Adrenal gland (tissue), 12 donors: ENCODE data around the gene CCNI. TPM values are rescaled to one million over a fixed set of nuclear protein-coding genes. Genes with fewer than 3 reads are reported as not detected.
A peak's percentile ranks its signal among the peaks of the same experiment; 100 is the strongest.

Experiments
- DNase-seq, 7 donors: peaks; one replicate each; pipeline ENCODE4 v3.0.0-alpha.2; 2019 to 2020
- H3K27ac ChIP-seq, 5 donors: fragments of 200-600 bp; sonication (generic) in 4 of 5; 1 replicate in 3 of 5; 2 replicates in 2 of 5; pipeline versions ENCODE4 v1.5.1 to v1.8.0; 2016 to 2020; ENCODE audit warnings: mild to moderate bottlenecking in 1 of 5
- H3K27me3 ChIP-seq: fragments of 200-600 bp; 2 replicates; pipeline ENCODE4 v1.8.0; 2021
- H3K36me3 ChIP-seq, 2 donors: fragments of 200-600 bp; replicated peaks in 1 of 2; 1 replicate in 1 of 2; 2 replicates in 1 of 2; pipeline versions ENCODE4 v1.5.1 to v1.8.0; 2018 to 2022
- H3K4me1 ChIP-seq, 2 donors: fragments of 200-600 bp; replicated peaks in 1 of 2; 1 replicate in 1 of 2; 2 replicates in 1 of 2; pipeline versions ENCODE4 v1.5.1 to v1.8.0; 2018 to 2021
- H3K4me3 ChIP-seq, 4 donors: fragments of 200-600 bp; sonication (generic) in 3 of 4; one replicate each; pipeline ENCODE4 v1.5.1; 2016 to 2018
- H3K9me3 ChIP-seq, 3 donors: fragments of 200-600 bp; sonication (generic) in 1 of 3; replicated peaks in 1 of 3; 1 replicate in 2 of 3; 2 replicates in 1 of 3; pipeline versions ENCODE4 v1.5.1 to v1.8.0; 2016 to 2021
- POLR2A ChIP-seq, 2 donors: fragments of 450-650 bp; IDR thresholded peaks; one replicate each; pipeline ENCODE4 v1.6.1; 2017; ENCODE audit warnings: antibody characterized with exemption in 2 of 2, mild to moderate bottlenecking in 2 of 2, moderate library complexity in 1 of 2
- WGBS, 4 donors: extraction: QIAGEN DNeasy Blood & Tissue Kit in 2 of 4; methylation state at CpG; one replicate each; pipeline versions ENCODE4 v1.1.5 to v1.1.7; 2013 to 2017; 5-methylcytosine and 5-hydroxymethylcytosine counted together
- intact Hi-C, 2 donors: fragments of 100-400 bp; cut with DNase I; formaldehyde crosslinking; loops; one replicate each; pipeline versions ENCODE4 v1.14.1 to v1.15.0; 2022 to 2023
- polyA plus RNA-seq, 3 donors: library from polyadenylated mRNA; stranded (reverse); fragments of 200-250 nt in 2 of 3; fragments of 350-450 nt in 1 of 3; fragmentation: Illumina TruSeq in 1 of 3; extraction: RNeasy Lipid Tissue Mini Kit (QIAGEN cat#74804) in 1 of 3; gene quantifications; one replicate each; pipeline ENCODE4 v1.2.3, GENCODE V29; 2013 to 2014
- total RNA-seq, 9 donors: library from RNA; depleted of rRNA in 4 of 9; stranded (reverse); fragments of >200 nt in 4 of 9; fragments of 120-200 nt in 1 of 9; fragmentation: NEBNext Ultra II Directional in 1 of 9; extraction: Animal tissue kit (Norgen Biotek cat#: 25700) in 1 of 9; gene quantifications; one replicate each; pipeline versions ENCODE4 v1.1.0 to v1.2.4, GENCODE V29; 2013 to 2023
- TF ChIP-seq, protein P1 (sequence below), 6 experiments: fragments of 450-650 bp in 4 of 6; fragments of 200-600 bp in 2 of 6; sonication (generic) in 1 of 6; IDR thresholded peaks; 1 replicate in 5 of 6; 2 replicates in 1 of 6; pipeline versions ENCODE4 v1.5.1 to v1.8.0; 2016 to 2021; ENCODE audit warnings: antibody characterized with exemption in 6 of 6, mild to moderate bottlenecking in 2 of 6, moderate library complexity in 1 of 6
- donor health status: healthy with polysubstance abuse.
- donor health status: Bipolar disorder and iron deficiency.
- donor health status: DM: yes; HTN: yes; CAD: no.
- donor health status: DM: no; HTN: no; CAD: no.
- donor health status: DM: no; HTN: no; CAD: no.
- donor health status: DM: yes; HTN: yes; CAD: no.

CCNI gene
- total and polyA plus RNA-seq, 12 donors = 32.1 to 261 (median 155) TPM

DNA sequence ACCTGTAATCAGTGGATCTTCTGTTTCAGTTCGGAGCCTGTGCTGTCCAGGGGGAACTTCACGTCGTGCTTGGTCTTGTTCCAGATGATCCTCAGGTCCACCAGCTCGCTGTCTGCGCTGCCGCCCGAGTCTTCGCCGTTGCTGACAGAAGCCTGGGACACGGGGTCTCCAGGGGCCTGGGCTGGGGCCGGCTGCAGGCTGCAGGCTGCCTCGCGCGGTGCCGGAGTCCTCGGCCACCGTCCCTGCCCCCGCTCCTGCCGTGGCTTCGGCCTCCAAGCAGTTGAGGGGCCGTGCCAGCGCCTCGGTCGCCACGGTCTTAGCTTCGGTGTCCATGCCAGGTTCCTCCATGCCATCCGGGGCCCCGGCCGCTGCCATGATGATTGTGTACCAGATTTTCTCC is 37.3 kb upstream of the CCNI start:
- no peak overlapping the region for H3K4me3 ChIP-seq
- 91 to 96% (median 95%) methylated on average over 22 to 29 of the region's 29 CpGs for WGBS, 4 donors
- TF ChIP-seq POLR2A (IDR thresholded peaks at IDR 0.05) = no peak
- TF ChIP-seq, protein P1, sequence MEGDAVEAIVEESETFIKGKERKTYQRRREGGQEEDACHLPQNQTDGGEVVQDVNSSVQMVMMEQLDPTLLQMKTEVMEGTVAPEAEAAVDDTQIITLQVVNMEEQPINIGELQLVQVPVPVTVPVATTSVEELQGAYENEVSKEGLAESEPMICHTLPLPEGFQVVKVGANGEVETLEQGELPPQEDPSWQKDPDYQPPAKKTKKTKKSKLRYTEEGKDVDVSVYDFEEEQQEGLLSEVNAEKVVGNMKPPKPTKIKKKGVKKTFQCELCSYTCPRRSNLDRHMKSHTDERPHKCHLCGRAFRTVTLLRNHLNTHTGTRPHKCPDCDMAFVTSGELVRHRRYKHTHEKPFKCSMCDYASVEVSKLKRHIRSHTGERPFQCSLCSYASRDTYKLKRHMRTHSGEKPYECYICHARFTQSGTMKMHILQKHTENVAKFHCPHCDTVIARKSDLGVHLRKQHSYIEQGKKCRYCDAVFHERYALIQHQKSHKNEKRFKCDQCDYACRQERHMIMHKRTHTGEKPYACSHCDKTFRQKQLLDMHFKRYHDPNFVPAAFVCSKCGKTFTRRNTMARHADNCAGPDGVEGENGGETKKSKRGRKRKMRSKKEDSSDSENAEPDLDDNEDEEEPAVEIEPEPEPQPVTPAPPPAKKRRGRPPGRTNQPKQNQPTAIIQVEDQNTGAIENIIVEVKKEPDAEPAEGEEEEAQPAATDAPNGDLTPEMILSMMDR (IDR thresholded peaks at IDR 0.05) = no peak

DNA sequence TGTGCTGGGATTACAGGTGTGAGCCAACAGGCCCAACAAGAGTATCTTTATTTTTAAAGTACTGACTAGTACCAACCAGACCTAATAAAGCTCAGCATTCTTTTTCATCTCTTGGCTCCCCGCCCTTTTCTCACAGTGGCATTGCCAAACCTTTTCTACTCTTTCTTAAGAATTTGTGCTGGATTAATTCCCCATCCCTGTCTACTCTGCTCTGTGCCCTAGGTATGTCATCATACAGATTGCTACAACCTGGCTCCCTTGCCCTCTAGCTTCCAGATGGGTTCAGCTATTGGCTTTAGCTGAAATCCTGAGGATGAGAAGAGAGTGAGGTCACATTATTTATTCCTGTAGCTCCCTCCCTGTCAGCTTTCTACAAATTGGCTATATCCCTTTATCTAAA is 34.9 kb upstream of the CCNI start:
- Histone ChIP-seq H3K4me3 (no peak overlapping the region), H3K9me3 (no peaks in the 10 kb centered on the region), H3K4me1 (no peaks in the 10 kb centered on the region), H3K36me3 (no peaks in the 10 kb centered on the region), H3K27ac (no peak overlapping the region), H3K27me3 (no peaks in the 10 kb centered on the region)
- intact Hi-C loops = no loop called here
- 93 to 100% (median 95%) methylated on average over 1 of the region's 1 CpG for WGBS, 4 donors
- no peak for DNase-seq
- TF ChIP-seq POLR2A (IDR thresholded peaks at IDR 0.05) = no peak
- TF ChIP-seq, protein P1 (IDR thresholded peaks at IDR 0.05) = no peak

More for the DNA sequence above, 37.3 kb upstream of the CCNI start:
- Histone ChIP-seq H3K27ac (no peak overlapping the region), H3K9me3 (no peaks in the 10 kb centered on the region), H3K4me1 (no peaks in the 10 kb centered on the region), H3K36me3 (no peaks in the 10 kb centered on the region), H3K27me3 (no peaks in the 10 kb centered on the region)
- no peak for DNase-seq
- intact Hi-C loops = no loop called here

DNA sequence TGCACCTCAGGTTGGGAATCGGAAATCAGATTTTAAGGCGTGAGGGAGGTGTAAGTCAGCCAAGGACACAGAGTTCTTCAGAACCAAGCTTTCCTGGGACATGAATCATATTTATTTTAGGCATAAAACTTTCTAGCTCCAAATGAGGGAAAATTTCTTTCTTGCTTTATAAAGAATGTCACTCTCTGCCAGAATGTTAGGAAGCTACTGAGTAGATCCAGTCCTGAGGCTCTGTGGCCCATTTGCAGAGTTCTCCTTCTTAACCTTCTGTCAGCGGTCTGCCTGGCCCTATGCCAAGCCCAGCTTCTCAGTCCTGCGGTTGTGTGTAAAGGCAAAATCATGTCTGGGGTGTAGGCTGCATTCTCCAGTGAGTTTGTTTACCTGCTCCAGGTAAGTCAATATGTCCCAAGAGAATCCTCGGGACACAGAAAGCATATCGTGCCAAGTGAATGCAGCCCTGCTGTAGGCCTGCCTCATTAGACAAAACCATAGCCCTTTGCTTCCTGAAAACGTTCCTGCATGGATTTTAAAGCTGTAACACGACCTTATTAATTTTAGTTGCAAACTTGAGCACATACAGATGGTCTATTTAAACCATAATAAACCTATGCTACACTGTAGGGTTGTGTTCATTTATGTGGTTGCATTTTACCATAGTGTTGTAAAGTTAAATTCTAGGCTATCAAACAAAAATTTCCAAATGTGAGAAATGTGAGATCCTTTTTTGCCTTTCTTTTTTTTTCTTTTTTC is 29.2 kb upstream of the CCNI start:
- DNase-seq = peak; percentile 40 to 85 (median 70)
- no peaks in the 10 kb centered on the region for H3K9me3 ChIP-seq
- 13 to 21% (median 14%) methylated on average over 6 to 8 of the region's 8 CpGs for WGBS, 4 donors
- peak overlapping the region in 1 of 4 donors; percentile 26 for H3K4me3 ChIP-seq
- no peak for TF ChIP-seq POLR2A (IDR thresholded peaks at IDR 0.05)
- TF ChIP-seq, protein P1 (IDR thresholded peaks at IDR 0.05) = no peak
- H3K4me1 ChIP-seq = peaks cover 6 to 12% of the 10 kb centered on the region in 2 donors
- H3K27me3 ChIP-seq = no peaks in the 10 kb centered on the region
- peak overlapping the region in 3 of 5 donors; percentile 16 to 64 (median 24) for H3K27ac ChIP-seq
- intact Hi-C loops = no loop called here
- no peaks in the 10 kb centered on the region for H3K36me3 ChIP-seq

DNA sequence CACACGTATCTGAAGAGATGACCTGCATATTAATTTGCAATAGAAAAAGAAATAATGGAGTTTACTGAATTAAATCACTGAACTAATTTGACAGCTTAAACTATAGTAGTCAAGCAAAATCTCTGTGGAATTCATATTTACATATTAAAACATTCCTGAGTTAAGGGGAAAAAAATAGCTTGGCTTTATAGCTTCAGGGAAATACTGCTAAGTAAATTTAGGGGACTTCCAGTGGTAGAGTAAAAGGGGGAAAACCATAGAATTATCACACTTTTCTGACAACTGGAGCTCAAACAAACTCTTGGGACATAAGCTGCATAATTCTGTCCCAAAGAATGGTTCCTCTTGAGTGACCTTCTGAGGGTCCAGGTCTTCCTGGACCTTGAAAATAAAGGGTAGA is 28.6 kb upstream of the CCNI start:
- Histone ChIP-seq H3K27me3 (no peaks in the 10 kb centered on the region), H3K9me3 (no peaks in the 10 kb centered on the region), H3K36me3 (no peaks in the 10 kb centered on the region), H3K27ac (peak overlapping the region in 2 of 5 donors; percentile 24 to 64), H3K4me3 (no peak overlapping the region), H3K4me1 (peaks cover 6 to 12% of the 10 kb centered on the region in 2 donors)
- TF ChIP-seq, protein P1 (IDR thresholded peaks at IDR 0.05) = no peak
- no peak for TF ChIP-seq POLR2A (IDR thresholded peaks at IDR 0.05)
- WGBS, 4 donors = 70 to 89% (median 78%) methylated on average over 1 of the region's 1 CpG
- no peak for DNase-seq
- intact Hi-C loops = no loop called here
